ENCODE measurements around the gene CCDC12.

DNA sequence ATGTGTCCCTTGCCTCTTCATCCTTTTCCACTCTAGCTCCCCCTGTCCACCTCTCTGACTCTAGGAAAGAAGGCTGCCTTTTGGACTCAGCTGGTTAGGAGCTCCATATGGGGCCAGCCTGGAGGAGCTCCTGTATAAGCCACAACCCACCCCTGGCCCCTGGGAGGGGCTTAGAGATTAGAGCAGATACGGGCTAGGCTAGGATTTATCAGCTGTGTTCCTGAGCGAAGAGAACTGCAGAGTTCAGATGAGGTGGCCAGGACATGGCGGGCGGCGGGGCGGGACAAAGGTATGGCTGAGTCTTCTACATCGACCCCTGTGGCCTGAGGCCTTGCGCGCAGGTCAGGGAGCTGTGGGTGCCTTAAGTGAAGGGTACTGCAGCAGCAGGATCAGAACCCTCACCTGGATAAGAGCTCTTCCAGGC lies 10.8 kb upstream of the CCDC12 start:
- TF ChIP-seq, protein P1, sequence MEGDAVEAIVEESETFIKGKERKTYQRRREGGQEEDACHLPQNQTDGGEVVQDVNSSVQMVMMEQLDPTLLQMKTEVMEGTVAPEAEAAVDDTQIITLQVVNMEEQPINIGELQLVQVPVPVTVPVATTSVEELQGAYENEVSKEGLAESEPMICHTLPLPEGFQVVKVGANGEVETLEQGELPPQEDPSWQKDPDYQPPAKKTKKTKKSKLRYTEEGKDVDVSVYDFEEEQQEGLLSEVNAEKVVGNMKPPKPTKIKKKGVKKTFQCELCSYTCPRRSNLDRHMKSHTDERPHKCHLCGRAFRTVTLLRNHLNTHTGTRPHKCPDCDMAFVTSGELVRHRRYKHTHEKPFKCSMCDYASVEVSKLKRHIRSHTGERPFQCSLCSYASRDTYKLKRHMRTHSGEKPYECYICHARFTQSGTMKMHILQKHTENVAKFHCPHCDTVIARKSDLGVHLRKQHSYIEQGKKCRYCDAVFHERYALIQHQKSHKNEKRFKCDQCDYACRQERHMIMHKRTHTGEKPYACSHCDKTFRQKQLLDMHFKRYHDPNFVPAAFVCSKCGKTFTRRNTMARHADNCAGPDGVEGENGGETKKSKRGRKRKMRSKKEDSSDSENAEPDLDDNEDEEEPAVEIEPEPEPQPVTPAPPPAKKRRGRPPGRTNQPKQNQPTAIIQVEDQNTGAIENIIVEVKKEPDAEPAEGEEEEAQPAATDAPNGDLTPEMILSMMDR (IDR thresholded peaks at IDR 0.05), result no peak
- TF ChIP-seq POLR2A (IDR thresholded peaks at IDR 0.05), result no peak
